ENCODE data around the gene PITPNM3. TPM values are rescaled to one million over a fixed set of nuclear protein-coding genes. Genes with fewer than 3 reads are reported as not detected.
"Not testable (repeated sequence)": the region's sequence is repeated elsewhere in the genome, so short reads cannot be mapped to it uniquely, and the experiment has no call there.

PITPNM3 gene
- 20.1 TPM for total RNA-seq

GRCh38 chr17:6556121-6557039 lies at the start of gene PITPNM3:
PITPNM3 (minus strand) TSS chr17:6556555; CDS start chr17:6556406, 149 bp downstream.
- ATAC-seq = peak; percentile 13

GRCh38 chr17:6605142-6605541 lies 48.8 kb upstream of the PITPNM3 start:
- no peak for ATAC-seq

- no peak for ATAC-seq
Measured at GRCh38 chr17:6603744-6604325, 47.5 kb upstream of the PITPNM3 start.

GRCh38 chr17:6602141-6602540 lies 45.8 kb upstream of the PITPNM3 start:
- ATAC-seq = no peak

GRCh38 chr17:6599364-6599763 lies 43.0 kb upstream of the PITPNM3 start:
- no peak for ATAC-seq

- no peak for ATAC-seq
Measured at GRCh38 chr17:6597727-6598126, 41.4 kb upstream of the PITPNM3 start.

GRCh38 chr17:6596941-6597340 lies 40.6 kb upstream of the PITPNM3 start:
- no peak for ATAC-seq

- no peak for ATAC-seq
Measured at GRCh38 chr17:6596511-6596910, 40.2 kb upstream of the PITPNM3 start.

- no peak for ATAC-seq
Measured at GRCh38 chr17:6596081-6596480, 39.7 kb upstream of the PITPNM3 start.

- ATAC-seq = not testable (repeated sequence)
Measured at GRCh38 chr17:6593371-6593770, 37.0 kb upstream of the PITPNM3 start.

- no peak for ATAC-seq
Measured at GRCh38 chr17:6592173-6592572, 35.8 kb upstream of the PITPNM3 start.

- peak; percentile 84 for ATAC-seq
Measured at GRCh38 chr17:6591599-6592158, 35.3 kb upstream of the PITPNM3 start.

GRCh38 chr17:6589266-6589946 lies 33.1 kb upstream of the PITPNM3 start:
- ATAC-seq = no peak

GRCh38 chr17:6588165-6588564 lies 31.8 kb upstream of the PITPNM3 start:
- no peak for ATAC-seq

GRCh38 chr17:6587310-6587709 lies 31.0 kb upstream of the PITPNM3 start:
- peak; percentile 72 for ATAC-seq

- ATAC-seq = no peak
Measured at GRCh38 chr17:6583411-6583810, 27.1 kb upstream of the PITPNM3 start.

GRCh38 chr17:6580625-6581024 lies 24.3 kb upstream of the PITPNM3 start:
- ATAC-seq = no peak

GRCh38 chr17:6578491-6578890 lies 22.1 kb upstream of the PITPNM3 start:
- no peak for ATAC-seq

GRCh38 chr17:6577686-6578263 lies 21.4 kb upstream of the PITPNM3 start:
- ATAC-seq = peak; percentile 80

GRCh38 chr17:6576038-6576785 lies 19.9 kb upstream of the PITPNM3 start:
- no peak for ATAC-seq

GRCh38 chr17:6575596-6575988 lies 19.2 kb upstream of the PITPNM3 start:
- no peak for ATAC-seq

All from esophagus mucosa (tissue), 1 donor.